HG03280 (cell line): Measurements from ENCODE around the gene GRIN2A.

Source experiments
- ATAC-seq: cut with Tn5 transposase; IDR thresholded peaks from one replicate; pipeline ENCODE4 v1.9.1; 2021; ENCODE audit warnings: mild to moderate bottlenecking, moderate library complexity; ENCODE audit not compliant: unreplicated experiment

GRIN2A gene

GRCh38 chr16:10188236-10188635, 6.0 kb upstream of the GRIN2A start:
- ATAC-seq, result no peak

GRCh38 chr16:10181196-10182162, 749 bp downstream of the GRIN2A start:
- ATAC-seq, result no peak

- ATAC-seq, result no peak
Observed at GRCh38 chr16:10180771-10181163, 1.5 kb downstream of the GRIN2A start.

- no peak for ATAC-seq
Observed at GRCh38 chr16:10180042-10180770, 2.0 kb downstream of the GRIN2A start.

GRCh38 chr16:10178526-10178925, 3.7 kb downstream of the GRIN2A start:
- no peak for ATAC-seq

GRCh38 chr16:10178080-10178479, 4.1 kb downstream of the GRIN2A start:
- ATAC-seq, result no peak

- ATAC-seq, result no peak
Observed at GRCh38 chr16:10172848-10173655, 9.2 kb downstream of the GRIN2A start.

GRCh38 chr16:10171221-10171620, 11.0 kb downstream of the GRIN2A start:
- ATAC-seq, result no peak

- ATAC-seq, result no peak
Observed at GRCh38 chr16:10169904-10170410, 12.3 kb downstream of the GRIN2A start.

- ATAC-seq, result no peak
Observed at GRCh38 chr16:10169031-10169430, 13.2 kb downstream of the GRIN2A start.

GRCh38 chr16:10168258-10168657, 14.0 kb downstream of the GRIN2A start:
- no peak for ATAC-seq

- no peak for ATAC-seq
Observed at GRCh38 chr16:10165643-10166042, 16.6 kb downstream of the GRIN2A start.

GRCh38 chr16:10162981-10163380, 19.2 kb downstream of the GRIN2A start:
- ATAC-seq, result no peak

GRCh38 chr16:10156099-10156498, 26.1 kb downstream of the GRIN2A start:
- ATAC-seq, result no peak

GRCh38 chr16:10154389-10154788, 27.8 kb downstream of the GRIN2A start:
- ATAC-seq, result no peak

GRCh38 chr16:10153985-10154384, 28.2 kb downstream of the GRIN2A start:
- no peak for ATAC-seq

GRCh38 chr16:10151718-10152117, 30.5 kb downstream of the GRIN2A start:
- ATAC-seq, result no peak

- ATAC-seq, result no peak
Observed at GRCh38 chr16:10150906-10151305, 31.3 kb downstream of the GRIN2A start.

- ATAC-seq, result no peak
Observed at GRCh38 chr16:10145542-10146035, 36.6 kb downstream of the GRIN2A start.

- ATAC-seq, result no peak
Observed at GRCh38 chr16:10141671-10142070, 40.6 kb downstream of the GRIN2A start.

GRCh38 chr16:10138881-10139280, 43.3 kb downstream of the GRIN2A start:
- no peak for ATAC-seq
